Endothelial cell of umbilical vein (primary cell): ENCODE measurements around the gene CPPED1. TPM values are rescaled to one million over a fixed set of nuclear protein-coding genes. Genes with fewer than 3 reads are reported as not detected.

Experiments
- BruUV-seq: library from RNA; stranded (reverse); fragments of 400-500 nt; replicated peaks from 2 replicates; lab custom pipeline; 2021; lab: Mats Ljungman, UMichigan
- CTCF ChIA-PET: fragments of 300-600, 350-600 bp; sonication (Branson Sonifier 250); formaldehyde crosslinking; loops from one replicate; lab custom pipeline; 2021; ENCODE audit warnings: antibody characterized with exemption, inconsistent platforms; lab: Charles Lee
- POLR2A ChIA-PET: fragments of 300-600, 350-600 bp; sonication (Branson Sonifier 250); formaldehyde crosslinking; loops from one replicate; lab custom pipeline; 2021; ENCODE audit warnings: antibody characterized with exemption, inconsistent platforms; lab: Charles Lee
- DNase-seq: peaks from one replicate; pipeline ENCODE4 v3.0.0-alpha.2; 2011; ENCODE audit warnings: low read depth, low spot score
- FAIRE-seq: peaks from 2 replicates; lab custom pipeline; 2011; peaks lifted over from hg19 to GRCh38; lab: Jason Lieb, UNC
- H2AFZ ChIP-seq: 2 replicates; pipeline ENCODE4 v1.6.0; 2012; ENCODE audit warnings: low read depth, low read length, control low read depth, inconsistent platforms
- H3K27ac ChIP-seq: 2 replicates; pipeline ENCODE4 v1.5.1; 2011; ENCODE audit warnings: low read depth, mild to moderate bottlenecking, control low read depth, low read length, moderate library complexity; ENCODE audit not compliant: insufficient read depth
- H3K27me3 ChIP-seq, 2 experiments: 2 replicates each; pipeline versions ENCODE4 v1.6.0 to v1.6.1; 2011; ENCODE audit warnings: low read length in 2 of 2, mixed read lengths in 1 of 2; ENCODE audit not compliant: control insufficient read depth in 2 of 2, insufficient read depth in 2 of 2
- H3K36me3 ChIP-seq, 2 experiments: 2 replicates in 1 of 2; 3 replicates in 1 of 2; pipeline ENCODE4 v1.5.1; 2011; ENCODE audit warnings: low read length in 2 of 2, mild to moderate bottlenecking in 1 of 2, moderate library complexity in 1 of 2; ENCODE audit not compliant: control insufficient read depth in 2 of 2, insufficient read depth in 2 of 2; ENCODE audit errors: extremely low read depth in 1 of 2
- H3K4me1 ChIP-seq: 3 replicates; pipeline ENCODE4 v1.5.1; 2011; ENCODE audit warnings: mild to moderate bottlenecking, low read length; ENCODE audit not compliant: control insufficient read depth, insufficient read depth; ENCODE audit errors: extremely low read depth
- H3K4me2 ChIP-seq: 2 replicates; pipeline ENCODE4 v1.6.1; 2011; ENCODE audit warnings: low read length, control low read depth, mixed read lengths; ENCODE audit not compliant: insufficient read depth
- H3K4me3 ChIP-seq, 3 experiments: fragments of 200-600 bp in 1 of 3; sonication (generic), shearing (Covaris generic) in 1 of 3; replicated peaks in 1 of 3; 2 replicates each; pipeline ENCODE4 v1.5.1; 2011 to 2016; ENCODE audit warnings: control low read depth in 3 of 3, low read length in 3 of 3, mild to moderate bottlenecking in 2 of 3, inconsistent platforms in 1 of 3, low read depth in 1 of 3, moderate library complexity in 1 of 3; ENCODE audit not compliant: insufficient read depth in 1 of 3
- H3K79me2 ChIP-seq: 2 replicates; pipeline ENCODE4 v1.6.0; 2012; ENCODE audit warnings: low read length, inconsistent platforms; ENCODE audit not compliant: control insufficient read depth, insufficient read depth
- H3K9ac ChIP-seq: replicated peaks from 2 replicates; pipeline ENCODE3; 2011; ENCODE audit warnings: low read length, control low read depth; ENCODE audit not compliant: insufficient read depth; ENCODE audit errors: extremely low read depth
- H3K9me1 ChIP-seq: replicated peaks from 3 replicates; pipeline ENCODE4 v1.6.0; 2011; ENCODE audit warnings: mild to moderate bottlenecking, low read length; ENCODE audit not compliant: control insufficient read depth, insufficient read depth; ENCODE audit errors: extremely low read depth
- H3K9me3 ChIP-seq: replicated peaks from 2 replicates; pipeline ENCODE4 v1.5.1; 2012; ENCODE audit warnings: low read length, inconsistent platforms; ENCODE audit not compliant: control insufficient read depth, insufficient read depth
- H4K20me1 ChIP-seq: replicated peaks from 2 replicates; pipeline ENCODE3; 2011; ENCODE audit warnings: mild to moderate bottlenecking, low read length; ENCODE audit not compliant: control insufficient read depth, insufficient read depth; ENCODE audit errors: extremely low read depth
- CTCF ChIP-seq, 2 donors: IDR thresholded peaks; 1 replicate in 1 of 2; 2 replicates in 1 of 2; pipeline ENCODE4 v1.5.1; 2011; ENCODE audit warnings: low read length in 2 of 2, mild to moderate bottlenecking in 2 of 2, moderate library complexity in 2 of 2, control low read depth in 1 of 2, inconsistent platforms in 1 of 2, low read depth in 1 of 2; ENCODE audit not compliant: insufficient read depth in 1 of 2; ENCODE audit errors: extremely low read depth in 1 of 2
- EZH2 ChIP-seq: IDR thresholded peaks from 2 replicates; pipeline ENCODE4 v1.6.1; 2012; ENCODE audit warnings: borderline replicate concordance, low read depth, mild to moderate bottlenecking, moderate library complexity, low read length, inconsistent platforms; ENCODE audit not compliant: severe bottlenecking
- FOS ChIP-seq: IDR thresholded peaks from 2 replicates; pipeline ENCODE4 v1.6.1; 2011; ENCODE audit warnings: mild to moderate bottlenecking, low read length, moderate library complexity, borderline replicate concordance; ENCODE audit not compliant: insufficient read depth
- GATA2 ChIP-seq: IDR thresholded peaks from 2 replicates; pipeline ENCODE4 v1.7.0; 2011; ENCODE audit warnings: low read depth, mild to moderate bottlenecking, moderate library complexity, mixed read lengths, low read length; ENCODE audit not compliant: insufficient read length, insufficient read depth
- JUN ChIP-seq: IDR thresholded peaks from 2 replicates; pipeline ENCODE4 v1.6.1; 2011; ENCODE audit warnings: borderline replicate concordance, low read depth; ENCODE audit not compliant: insufficient read length, insufficient read depth
- MYC ChIP-seq: IDR thresholded peaks from one replicate; pipeline ENCODE4 v1.6.1; 2011; ENCODE audit warnings: mild to moderate bottlenecking, low read depth, low read length
- POLR2A ChIP-seq: IDR thresholded peaks from 2 replicates; pipeline ENCODE4 v1.6.1; 2012; ENCODE audit warnings: low read depth, mild to moderate bottlenecking, control low read depth, low read length
- POLR2AphosphoS5 ChIP-seq: IDR thresholded peaks from 2 replicates; pipeline ENCODE4 v1.6.1; 2012; ENCODE audit warnings: low read depth, mild to moderate bottlenecking, control low read depth, low read length, moderate library complexity; ENCODE audit not compliant: insufficient read depth
- dilution Hi-C: fragments of 300-500 bp; cut with MboI; formaldehyde crosslinking; loops from one replicate; pipeline ENCODE4 v1.15.0; 2019; ENCODE audit warnings: low sequenced_read_pairs; ENCODE audit not compliant: extremely low pct_ligation_motif_present
- intact Hi-C: fragments of 100-400 bp; cut with micrococcal nuclease; formaldehyde crosslinking; loops from one replicate; pipeline ENCODE4 v1.10.0; 2022
- polyA plus RNA-seq, 4 experiments: library from polyadenylated mRNA; depleted of rRNA in 3 of 4; stranded (reverse) in 3 of 4; unstranded in 1 of 4; fragments of >200 nt; gene quantifications; 2 replicates each; pipeline versions ENCODE4 v1.2.1 to v1.2.3, GENCODE V29; 2011 to 2012; ENCODE audit warnings: missing spikeins in 1 of 4
- total RNA-seq: library from RNA; stranded (reverse); gene quantifications from 2 replicates; pipeline ENCODE4 v1.2.3, GENCODE V29; 2021
- TF ChIP-seq, protein P1 (sequence below): IDR thresholded peaks from 2 replicates; pipeline ENCODE4 v1.6.1; 2011; ENCODE audit not compliant: insufficient read depth, insufficient read length

CPPED1 gene
- total and polyA plus RNA-seq, 2 donors (not counting 3 experiments of a cell fraction or from before 2014, with no cell fraction given): 27.9 to 59.3 TPM

DNA sequence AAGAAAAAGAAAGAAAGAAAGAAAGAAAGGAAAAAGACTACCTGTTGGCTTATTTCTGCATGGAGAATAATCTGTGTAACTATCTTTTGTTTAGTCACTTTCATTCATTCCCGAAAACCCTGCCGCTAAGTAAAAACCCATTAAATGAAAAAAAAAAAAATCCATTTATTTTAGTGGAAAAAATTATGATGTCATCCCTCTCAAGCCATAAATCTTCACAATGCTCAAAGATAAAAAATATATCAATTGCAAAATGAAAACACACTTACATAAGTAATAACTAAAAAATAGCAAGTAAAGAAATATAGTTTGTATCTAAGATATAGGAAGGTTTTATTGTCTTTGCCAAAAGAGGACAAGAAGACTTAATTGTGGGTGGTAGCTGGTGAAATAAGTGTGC is 46.5 kb upstream of the CPPED1 start:
- intact Hi-C loops (no loop called here), dilution Hi-C loops (no loop called here)
- no peak overlapping the region for H2AFZ ChIP-seq
- H3K4me3 ChIP-seq: no peak overlapping the region
- CTCF ChIA-PET: no interaction called here
- TF ChIP-seq, protein P1, sequence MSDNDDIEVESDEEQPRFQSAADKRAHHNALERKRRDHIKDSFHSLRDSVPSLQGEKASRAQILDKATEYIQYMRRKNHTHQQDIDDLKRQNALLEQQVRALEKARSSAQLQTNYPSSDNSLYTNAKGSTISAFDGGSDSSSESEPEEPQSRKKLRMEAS: no peak
- no peak for TF ChIP-seq POLR2A
- no peak for TF ChIP-seq FOS
- TF ChIP-seq MYC: no peak
- TF ChIP-seq GATA2: no peak
- H3K9me3 ChIP-seq: no peaks in the 10 kb centered on the region
- no peaks in the 10 kb centered on the region for H4K20me1 ChIP-seq
- no peaks in the 10 kb centered on the region for H3K79me2 ChIP-seq
- no TSS peak for BruUV-seq
- H3K27me3 ChIP-seq: no peaks in the 10 kb centered on the region
- DNase-seq: no peak
- no peak overlapping the region for H3K9ac ChIP-seq
- no peaks in the 10 kb centered on the region for H3K9me1 ChIP-seq
- no peak overlapping the region for H3K4me2 ChIP-seq
- H3K27ac ChIP-seq: no peak overlapping the region
- H3K36me3 ChIP-seq: no peaks in the 10 kb centered on the region
- FAIRE-seq: no peak
- POLR2A ChIA-PET: no interaction called here
- no peaks in the 10 kb centered on the region for H3K4me1 ChIP-seq

DNA sequence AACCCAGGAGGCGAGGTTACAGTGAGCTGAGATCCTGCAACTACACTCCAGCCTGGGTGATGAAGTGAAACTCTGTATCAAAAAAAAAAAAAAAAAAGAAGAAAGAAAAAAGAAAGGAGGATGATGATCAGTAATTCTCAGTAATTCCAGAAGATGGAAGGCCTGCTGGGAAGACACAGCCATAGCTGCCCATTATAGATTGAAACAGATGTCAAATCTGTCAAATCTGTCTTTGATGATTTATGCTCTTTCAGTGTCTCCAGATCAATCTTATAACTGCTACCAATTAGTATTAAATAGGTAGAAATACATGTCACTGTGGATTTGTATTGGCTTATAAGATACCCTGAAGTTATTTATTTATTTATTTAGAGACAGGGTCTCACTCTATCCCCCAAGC is 42.9 kb upstream of the CPPED1 start:
- Histone ChIP-seq H3K79me2 (no peaks in the 10 kb centered on the region), H3K4me3 (no peak overlapping the region), H3K27ac (no peak overlapping the region), H3K4me2 (no peak overlapping the region), H3K9ac (no peak overlapping the region), H3K9me1 (no peaks in the 10 kb centered on the region), H3K27me3 (no peaks in the 10 kb centered on the region), H3K4me1 (no peaks in the 10 kb centered on the region), H2AFZ (no peak overlapping the region), H3K9me3 (no peaks in the 10 kb centered on the region), H4K20me1 (no peaks in the 10 kb centered on the region), H3K36me3 (no peaks in the 10 kb centered on the region)
- POLR2A ChIA-PET: no interaction called here
- DNase-seq (no peak), FAIRE-seq (no peak)
- CTCF ChIA-PET: no interaction called here
- dilution Hi-C loops (no loop called here), intact Hi-C loops (no loop called here)
- BruUV-seq: no TSS peak
- TF ChIP-seq FOS (no peak), JUN (no peak), MYC (no peak), POLR2AphosphoS5 (no peak), POLR2A (no peak), CTCF (IDR thresholded peaks at IDR 0.05; ENCODE audit: extremely low read depth in 1 of 2, insufficient read depth in 1 of 2, low read depth in 1 of 2, low read length in 2 of 2) (no peak), GATA2 (no peak), EZH2 (no peak)
- TF ChIP-seq, protein P1: no peak
